Stimulated activated naive CD4-positive, alpha-beta T cell treated with Interleukin-2 at 50 U/mL for 16 hours (primary cell): ENCODE data around the gene KRT72.

Experiments
- DNase-seq: peaks from one replicate; lab custom pipeline; 2025; lab: John Stamatoyannopoulos, UW

The KRT72 gene

DNA sequence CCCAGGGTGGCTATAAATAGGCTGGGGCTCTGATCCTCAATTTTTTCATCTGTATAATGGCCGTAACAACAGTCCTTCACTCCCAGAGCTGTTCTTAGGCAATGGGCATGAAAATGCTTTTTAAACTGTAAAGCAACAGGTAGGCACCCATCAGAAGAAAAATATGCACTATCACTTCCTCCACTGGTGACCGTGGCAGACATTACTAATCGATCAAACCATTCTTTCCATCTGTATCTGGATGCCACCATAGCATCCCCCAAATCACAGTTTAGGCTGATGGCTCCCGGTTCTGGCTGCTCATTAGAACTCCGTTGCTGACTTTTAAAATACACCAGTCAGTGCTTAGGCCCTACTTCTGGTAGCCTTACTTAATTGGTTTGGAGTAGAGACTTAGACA lies 59.6 kb downstream of the KRT72 start:
- no peak for DNase-seq

DNA sequence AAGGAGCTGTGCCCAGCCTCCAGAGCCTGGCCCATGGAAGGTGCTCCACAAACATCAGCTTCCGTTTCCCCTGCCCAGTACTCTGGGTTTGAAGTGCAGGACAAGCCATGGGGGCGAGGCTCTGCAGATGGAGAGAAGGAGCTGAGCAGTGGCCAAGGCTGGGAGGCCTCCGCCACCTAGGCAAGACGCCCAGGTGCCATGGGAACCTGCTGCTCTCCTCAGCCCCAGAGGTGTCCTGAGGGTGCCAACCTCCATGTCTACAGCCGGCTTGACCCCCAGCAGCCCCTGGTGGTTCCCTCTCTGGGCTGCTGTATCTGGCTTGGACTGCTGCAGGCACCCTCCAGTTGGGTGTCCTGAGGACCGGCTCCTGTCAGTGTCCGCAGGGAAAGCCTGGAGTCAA lies 60.7 kb downstream of the KRT72 start:
- DNase-seq = no peak

DNA sequence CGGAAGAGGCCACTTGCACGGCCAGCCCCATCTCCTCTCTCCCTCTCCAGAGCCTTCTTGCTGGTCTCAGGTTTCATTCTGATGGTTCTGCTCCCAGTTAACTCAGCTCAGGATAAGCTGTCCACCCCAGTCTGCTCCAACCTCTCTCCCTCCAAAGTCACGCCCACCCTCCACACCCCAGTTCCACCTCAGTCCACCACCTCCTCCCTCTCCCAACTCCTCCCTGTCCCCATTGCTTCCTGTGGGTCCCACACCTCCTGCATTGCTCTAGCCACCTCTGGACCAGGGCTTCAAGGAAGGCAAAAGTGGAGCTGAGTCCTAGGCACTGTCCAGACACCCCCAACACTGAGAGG lies 61.5 kb downstream of the KRT72 start:
- DNase-seq = no peak

DNA sequence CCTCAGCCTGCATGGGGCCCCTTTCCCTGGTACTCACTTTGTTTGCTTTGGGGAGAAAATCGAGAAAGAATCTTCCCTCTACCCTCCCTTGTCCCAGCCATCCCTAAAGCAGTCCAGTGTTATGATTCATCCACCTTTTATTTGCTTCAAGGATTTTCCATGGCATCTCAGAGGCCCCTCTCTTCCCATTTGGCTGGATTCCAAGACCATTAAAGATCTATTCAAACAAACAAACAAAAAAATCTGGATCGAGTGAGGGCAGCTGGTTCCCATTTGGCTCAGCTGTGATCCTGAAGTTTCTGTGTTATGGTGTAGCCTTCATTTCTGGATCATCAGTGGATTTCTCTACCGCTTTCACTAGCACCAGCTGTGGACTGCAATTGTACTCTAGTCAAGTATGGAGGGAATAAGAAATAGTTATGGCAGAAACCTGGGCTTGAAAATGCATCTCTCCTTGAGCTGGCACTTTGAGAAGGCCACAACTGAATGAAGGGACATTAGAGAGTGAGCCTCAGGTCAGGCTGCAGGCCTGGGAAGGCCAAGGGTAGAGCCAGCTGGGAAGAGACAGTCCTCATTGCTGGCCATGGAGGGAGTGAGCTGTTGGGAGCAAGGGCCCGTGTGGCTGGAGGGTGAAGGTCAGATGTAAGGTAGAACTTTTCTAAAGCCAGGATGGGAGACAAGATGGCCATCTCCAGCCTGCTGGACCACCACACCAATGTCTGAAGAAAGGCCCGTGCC lies 62.0 kb downstream of the KRT72 start:
- DNase-seq = no peak

DNA sequence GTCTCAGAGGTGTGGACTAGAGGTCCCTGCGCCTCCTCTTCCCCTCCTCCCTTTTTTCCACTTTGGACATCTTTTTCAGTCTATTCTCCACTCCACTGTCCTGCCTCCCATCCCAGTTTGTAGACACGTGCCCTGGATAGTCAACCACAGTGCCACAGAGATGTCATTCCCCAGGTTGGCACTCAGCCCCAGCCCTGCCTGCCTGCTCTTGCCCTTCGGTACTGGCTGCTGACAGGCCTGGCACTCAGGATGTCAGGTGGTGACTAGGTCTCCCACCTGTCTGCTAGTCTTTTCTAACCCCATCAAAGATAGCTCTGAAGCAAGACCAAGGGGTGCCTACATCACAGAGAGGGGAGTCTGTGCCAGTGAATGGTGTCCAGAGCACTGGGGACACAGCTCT lies 64.2 kb downstream of the KRT72 start:
- no peak for DNase-seq
